Measurements from ENCODE around the gene USP15. TPM values are rescaled to one million over a fixed set of nuclear protein-coding genes. Genes with fewer than 3 reads are reported as not detected.

The USP15 gene
- total and polyA plus RNA-seq, 2 of the 4 experiments (the other 2 are of a cell fraction), result 28.5 to 49.6 TPM

- no CpG with 5 or more reads among the region's 4 CpGs for WGBS, 2 experiments (ENCODE audit: extremely low coverage in 2 of 2, insufficient read length in 1 of 2)
- TF ChIP-seq RCOR1 (IDR thresholded peaks at IDR 0.05; ENCODE audit: insufficient replicate concordance, low read length) (no peak), MAFK (IDR thresholded peaks at IDR 0.05; ENCODE audit: low read depth, low read length) (no peak), SMC3 (IDR thresholded peaks at IDR 0.05; ENCODE audit: low read depth, low read length) (no peak), NFE2L2 (IDR thresholded peaks at IDR 0.05; ENCODE audit: low read depth, low read length) (no peak), CTCF (conservative IDR thresholded peaks at IDR 0.05; ENCODE audit: low read depth, low read length) (no peak), USF2 (IDR thresholded peaks at IDR 0.05; ENCODE audit: low read depth, low read length) (no peak), POLR2A (IDR thresholded peaks at IDR 0.05; ENCODE audit: low read depth, low read length) (no peak), RAD21 (IDR thresholded peaks at IDR 0.05; ENCODE audit: low read length) (no peak), ELK1 (IDR thresholded peaks at IDR 0.05; ENCODE audit: borderline replicate concordance, low read depth, low read length) (no peak), MAZ (IDR thresholded peaks at IDR 0.05; ENCODE audit: borderline replicate concordance, low read depth, low read length) (no peak), CHD1 (IDR thresholded peaks at IDR 0.05; ENCODE audit: low read depth, low read length) (no peak), MXI1 (IDR thresholded peaks at IDR 0.05; ENCODE audit: borderline replicate concordance, low read depth, low read length) (no peak), FOS (IDR thresholded peaks at IDR 0.05; ENCODE audit: low read depth, low read length) (no peak), BHLHE40 (IDR thresholded peaks at IDR 0.05; ENCODE audit: low read depth, low read length) (no peak), CEBPB (IDR thresholded peaks at IDR 0.05; ENCODE audit: low read depth, low read length) (no peak)
- H2AK9ac ChIP-seq (replicated peaks; ENCODE audit: low read depth, low read length, poor library complexity), result no peak overlapping the region
- intact Hi-C loops (cut with micrococcal nuclease), result no loop called here
- no peak overlapping the region for H3K23ac ChIP-seq (ENCODE audit: low read depth, low read length)
- dilution Hi-C loops (cut with HindIII; ENCODE audit: low sequenced_read_pairs, unreplicated experiment), result no loop called here
- no peaks in the 10 kb centered on the region for H3K9me1 ChIP-seq (ENCODE audit: insufficient read depth, low read length)
- no peak overlapping the region for H2BK5ac ChIP-seq (ENCODE audit: low read depth, low read length, poor library complexity, severe bottlenecking)
- H2BK15ac ChIP-seq (ENCODE audit: low read depth, low read length), result no peak overlapping the region
- POLR2A ChIA-PET (ENCODE audit: unreplicated experiment), result no interaction called here
- no peak overlapping the region for H2BK120ac ChIP-seq (ENCODE audit: low read depth, low read length)
- no peak overlapping the region for H3K27ac ChIP-seq (ENCODE audit: insufficient read depth, low read length)
- no peak overlapping the region for H3K9ac ChIP-seq (ENCODE audit: low read depth, low read length)
- H3K14ac ChIP-seq (replicated peaks; ENCODE audit: low read depth, low read length), result no peak overlapping the region
- no peak overlapping the region for H2BK20ac ChIP-seq (ENCODE audit: low read depth, low read length)
- in situ Hi-C loops (cut with MboI; ENCODE audit: low sequenced_read_pairs), result no loop called here
- ATAC-seq (ENCODE audit: low read depth) (no peak), DNase-seq (no peak)
- H3K4me1 ChIP-seq (ENCODE audit: control insufficient read depth, insufficient read depth, low read length), result no peaks in the 10 kb centered on the region
- no peak overlapping the region for H3K56ac ChIP-seq (ENCODE audit: extremely low read depth, insufficient read depth, low read length)
- H3K4me2 ChIP-seq (ENCODE audit: low read depth, low read length), result no peak overlapping the region
- no peak overlapping the region for H4K5ac ChIP-seq (ENCODE audit: low read depth, low read length)
- no peaks in the 10 kb centered on the region for H4K20me1 ChIP-seq (ENCODE audit: insufficient read depth, low read length)
- H3K4ac ChIP-seq (ENCODE audit: low read depth, low read length), result no peak overlapping the region
- no peak overlapping the region for H3K4me3 ChIP-seq (ENCODE audit: insufficient read depth, low read depth, low read length)
- no TSS peak for BruUV-seq (replicated peaks)
- H2AK5ac ChIP-seq (ENCODE audit: low read depth, low read length), result no peak overlapping the region
- H4K91ac ChIP-seq (ENCODE audit: insufficient read depth, low read depth, low read length), result no peak overlapping the region
- H3K36me3 ChIP-seq (ENCODE audit: control insufficient read depth, insufficient read depth, low read length), result no peaks in the 10 kb centered on the region
- no peak overlapping the region for H4K8ac ChIP-seq (ENCODE audit: low read depth in 2 of 2, low read length in 2 of 2)
- no peaks in the 10 kb centered on the region for H3K27me3 ChIP-seq (ENCODE audit: control insufficient read depth, insufficient read depth, low read length)
- H3K79me1 ChIP-seq (ENCODE audit: low read depth in 1 of 2, low read length in 2 of 2), result peaks cover 9 to 16% of the 10 kb centered on the region in 2 experiments
- H3K9me3 ChIP-seq (ENCODE audit: control insufficient read depth, insufficient read depth, low read length), result no peaks in the 10 kb centered on the region
- no peak overlapping the region for H3K18ac ChIP-seq (ENCODE audit: low read depth, low read length)
- H2AFZ ChIP-seq (replicated peaks; ENCODE audit: low read length, poor library complexity), result no peak overlapping the region
- CTCF ChIA-PET, result no interaction called here
Measured at GRCh38 chr12:62371661-62372060, 111.5 kb downstream of the USP15 start.

All from IMR-90 (cell line).